ENCODE measurements around the gene CHAF1B. TPM values are rescaled to one million over a fixed set of nuclear protein-coding genes. Genes with fewer than 3 reads are reported as not detected.
"Not testable (repeated sequence)": the region's sequence is repeated elsewhere in the genome, so short reads cannot be mapped to it uniquely, and the experiment has no call there.

The CHAF1B gene
- 3.6 TPM for polyA plus RNA-seq
- long read RNA-seq, donor 1: 0 reads
- long read RNA-seq, donor 2, full-length matches to known transcripts: 2 of 2 reads
- long read RNA-seq, donor 2, partial matches to known transcripts: 0 of 2 reads
- long read RNA-seq, donor 2, other reads (novel, unspliced or antisense): 0 of 2 reads
- long read RNA-seq, donor 3, full-length matches to known transcripts: 1 of 1 reads
- long read RNA-seq, donor 3, partial matches to known transcripts: 0 of 1 reads
- long read RNA-seq, donor 3, other reads (novel, unspliced or antisense): 0 of 1 reads
- long read RNA-seq, donor 4: 0 reads
- long read RNA-seq, donor 5: 0 reads
- long read RNA-seq, donor 6: 0 reads
- long read RNA-seq, donor 7: 0 reads
- long read RNA-seq, donor 8, full-length matches to known transcripts: 1 of 1 reads
- long read RNA-seq, donor 8, partial matches to known transcripts: 0 of 1 reads
- long read RNA-seq, donor 8, other reads (novel, unspliced or antisense): 0 of 1 reads
- long read RNA-seq, donor 9: 0 reads
- long read RNA-seq, donor 10, full-length matches to known transcripts: 1 of 1 reads
- long read RNA-seq, donor 10, partial matches to known transcripts: 0 of 1 reads
- long read RNA-seq, donor 10, other reads (novel, unspliced or antisense): 0 of 1 reads
- long read RNA-seq, donor 11, full-length matches to known transcripts: 2 of 2 reads
- long read RNA-seq, donor 11, partial matches to known transcripts: 0 of 2 reads
- long read RNA-seq, donor 11, other reads (novel, unspliced or antisense): 0 of 2 reads

DNA sequence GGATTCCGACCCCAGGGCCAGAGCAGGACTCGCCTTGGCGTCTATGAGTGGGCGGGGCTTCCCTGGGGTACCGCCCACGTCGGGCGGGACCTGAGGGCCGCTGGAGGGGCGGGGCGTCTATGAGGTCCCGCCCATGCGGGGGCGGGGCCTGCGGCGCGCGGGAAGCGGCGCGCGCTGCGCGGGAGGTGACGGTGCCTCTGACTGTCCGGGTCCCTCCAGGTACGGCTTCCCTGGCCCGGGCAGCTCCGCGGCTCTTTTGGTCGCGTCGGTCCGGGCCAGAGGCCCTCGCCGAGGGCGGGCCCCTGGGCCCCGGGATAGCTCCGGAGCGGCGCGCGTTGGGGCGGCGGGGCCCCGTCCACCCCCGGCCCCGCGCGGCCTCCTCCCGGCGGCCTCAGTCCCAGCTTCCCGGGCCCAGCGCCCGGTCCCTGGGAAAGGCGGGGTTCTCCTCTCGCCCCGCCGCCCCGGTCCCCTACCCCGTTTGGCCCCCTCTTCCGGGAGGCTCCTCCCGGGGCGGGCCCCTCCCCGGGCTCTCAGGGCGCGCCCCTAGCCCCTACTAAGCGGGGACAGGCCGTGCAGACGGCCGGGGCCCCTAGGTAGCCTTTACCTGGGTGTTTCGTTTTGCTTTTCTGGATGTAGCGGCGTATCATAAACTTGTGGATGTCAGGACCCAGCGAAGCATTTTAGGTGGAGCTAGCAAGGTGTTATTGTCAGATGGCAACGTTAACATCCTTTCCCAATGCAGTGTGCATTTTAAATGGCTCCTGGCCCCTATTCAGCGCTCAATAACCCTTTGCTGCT is at the start of gene CHAF1B:
Gene CHAF1B (plus strand): TSS at position 160 of the 798 bp plus-strand sequence. CDS start 745 bp downstream, outside the sequence.
- H3K36me3 ChIP-seq (ENCODE audit: control insufficient read depth, insufficient read depth, low read length): no peaks in the 10 kb centered on the region
- H3K4me1 ChIP-seq (ENCODE audit: control insufficient read depth, insufficient read depth, low read length): peaks cover 6% of the 10 kb centered on the region
- no CpG with 5 or more reads among the region's 77 CpGs for WGBS (ENCODE audit: insufficient coverage, low lambda C conversion rate)
- H3K27me3 ChIP-seq (ENCODE audit: control insufficient read depth, insufficient read depth, low read length): no peaks in the 10 kb centered on the region
- no peak within 1 kb of the TSS for H3K27ac ChIP-seq (ENCODE audit: low read length)
- no peaks in the 10 kb centered on the region for H3K9me3 ChIP-seq (ENCODE audit: control insufficient read depth, low read depth, low read length)
- H3K4me3 ChIP-seq (ENCODE audit: low read length): peak within 1 kb of the TSS; percentile 55
- peak; percentile 76 to 78 for DNase-seq

DNA sequence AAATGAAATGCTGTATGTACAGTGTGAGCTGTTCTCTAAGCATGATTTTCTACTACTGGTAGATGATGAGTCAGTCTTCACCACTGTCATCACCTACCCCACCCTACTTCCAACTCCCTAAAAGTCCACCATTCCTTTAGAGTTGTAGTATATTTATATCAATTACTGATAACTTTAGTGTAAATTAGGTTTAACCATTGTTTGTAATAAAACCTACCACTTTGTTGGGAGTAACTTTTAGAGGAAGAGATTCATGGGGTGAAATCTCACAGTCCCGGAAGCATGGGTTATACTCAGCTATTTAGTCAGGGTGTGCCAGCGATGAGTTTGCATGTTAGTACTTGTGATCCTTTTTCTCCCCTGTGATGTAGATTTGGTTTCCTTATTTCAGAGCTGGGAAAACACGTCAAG is 48.1 kb upstream of the CHAF1B start:
- no CpG with 5 or more reads among the region's 3 CpGs for WGBS (ENCODE audit: insufficient coverage, low lambda C conversion rate)
- Histone ChIP-seq H3K9me3 (ENCODE audit: control insufficient read depth, low read depth, low read length) (no peaks in the 10 kb centered on the region), H3K36me3 (ENCODE audit: control insufficient read depth, insufficient read depth, low read length) (peaks cover 52% of the 10 kb centered on the region), H3K27ac (ENCODE audit: low read length) (no peak overlapping the region), H3K4me1 (ENCODE audit: control insufficient read depth, insufficient read depth, low read length) (no peaks in the 10 kb centered on the region), H3K4me3 (ENCODE audit: low read length) (no peak overlapping the region), H3K27me3 (ENCODE audit: control insufficient read depth, insufficient read depth, low read length) (no peaks in the 10 kb centered on the region)
- DNase-seq: no peak

GRCh38 chr21:36338975-36339374 is 46.2 kb upstream of the CHAF1B start:
- peaks cover 63% of the 10 kb centered on the region for H3K36me3 ChIP-seq (ENCODE audit: control insufficient read depth, insufficient read depth, low read length)

DNA sequence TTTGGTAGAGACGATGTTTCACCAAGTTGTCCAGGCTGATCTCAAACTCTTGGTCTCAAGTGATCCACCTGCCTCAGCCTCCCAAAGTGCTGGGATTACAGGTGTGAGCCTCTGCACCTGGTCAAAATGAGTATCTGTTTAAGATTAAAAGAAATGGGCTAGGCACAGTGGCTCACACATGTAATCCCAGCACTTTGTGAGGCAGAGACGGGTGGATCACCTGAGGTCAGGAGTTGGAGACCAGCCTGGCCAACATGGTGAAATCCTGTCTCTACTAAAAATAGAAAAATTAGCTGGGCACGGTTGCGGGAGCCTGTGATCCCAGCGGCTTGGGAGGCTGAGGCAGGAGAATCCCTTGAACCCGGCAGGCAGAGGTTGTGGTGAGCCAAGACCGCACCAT is 42.6 kb upstream of the CHAF1B start:
- not testable (repeated sequence) for DNase-seq; H3K4me1 ChIP-seq (ENCODE audit: control insufficient read depth, insufficient read depth, low read length); H3K27ac ChIP-seq (ENCODE audit: low read length); H3K4me3 ChIP-seq (ENCODE audit: low read length); H3K9me3 ChIP-seq (ENCODE audit: control insufficient read depth, low read depth, low read length); H3K27me3 ChIP-seq (ENCODE audit: control insufficient read depth, insufficient read depth, low read length)
- WGBS (ENCODE audit: insufficient coverage, low lambda C conversion rate): 100% methylated on average over 6 of the region's 7 CpGs
- peaks cover 76% of the 10 kb centered on the region for H3K36me3 ChIP-seq (ENCODE audit: control insufficient read depth, insufficient read depth, low read length)

More at GRCh38 chr21:36338975-36339374, 46.2 kb upstream of the CHAF1B start:
- 100% methylated on average over 1 of the region's 10 CpGs for WGBS (ENCODE audit: insufficient coverage, low lambda C conversion rate)
- Histone ChIP-seq H3K4me1 (ENCODE audit: control insufficient read depth, insufficient read depth, low read length) (no peaks in the 10 kb centered on the region), H3K4me3 (ENCODE audit: low read length) (no peak overlapping the region), H3K9me3 (ENCODE audit: control insufficient read depth, low read depth, low read length) (no peaks in the 10 kb centered on the region), H3K27me3 (ENCODE audit: control insufficient read depth, insufficient read depth, low read length) (no peaks in the 10 kb centered on the region), H3K27ac (ENCODE audit: low read length) (no peak overlapping the region)
- no peak for DNase-seq

- no CpG with 5 or more reads among the region's 1 CpG for WGBS (ENCODE audit: insufficient coverage, low lambda C conversion rate)
- no peak overlapping the region for H3K27ac ChIP-seq (ENCODE audit: low read length)
These were observed 40.3 kb upstream of the CHAF1B start for GRCh38 chr21:36344931-36345330.

GRCh38 chr21:36347278-36347961 is 37.8 kb upstream of the CHAF1B start:
- Histone ChIP-seq H3K4me1 (ENCODE audit: control insufficient read depth, insufficient read depth, low read length) (no peaks in the 10 kb centered on the region), H3K9me3 (ENCODE audit: control insufficient read depth, low read depth, low read length) (no peaks in the 10 kb centered on the region), H3K27ac (ENCODE audit: low read length) (no peak overlapping the region), H3K27me3 (ENCODE audit: control insufficient read depth, insufficient read depth, low read length) (no peaks in the 10 kb centered on the region), H3K36me3 (ENCODE audit: control insufficient read depth, insufficient read depth, low read length) (peaks cover 72% of the 10 kb centered on the region), H3K4me3 (ENCODE audit: low read length) (no peak overlapping the region)
- 50% methylated on average over 1 of the region's 3 CpGs for WGBS (ENCODE audit: insufficient coverage, low lambda C conversion rate)
- DNase-seq: no peak

More at GRCh38 chr21:36344931-36345330, 40.3 kb upstream of the CHAF1B start:
- Histone ChIP-seq H3K27me3 (ENCODE audit: control insufficient read depth, insufficient read depth, low read length) (no peaks in the 10 kb centered on the region), H3K4me3 (ENCODE audit: low read length) (no peak overlapping the region), H3K36me3 (ENCODE audit: control insufficient read depth, insufficient read depth, low read length) (peaks cover 73% of the 10 kb centered on the region), H3K4me1 (ENCODE audit: control insufficient read depth, insufficient read depth, low read length) (no peaks in the 10 kb centered on the region), H3K9me3 (ENCODE audit: control insufficient read depth, low read depth, low read length) (no peaks in the 10 kb centered on the region)
- DNase-seq: no peak

- H3K9me3 ChIP-seq (ENCODE audit: control insufficient read depth, low read depth, low read length): no peaks in the 10 kb centered on the region
- H3K36me3 ChIP-seq (ENCODE audit: control insufficient read depth, insufficient read depth, low read length): peaks cover 72% of the 10 kb centered on the region
- no peak overlapping the region for H3K27ac ChIP-seq (ENCODE audit: low read length)
- H3K4me3 ChIP-seq (ENCODE audit: low read length): no peak overlapping the region
- no peak for DNase-seq
- no peaks in the 10 kb centered on the region for H3K27me3 ChIP-seq (ENCODE audit: control insufficient read depth, insufficient read depth, low read length)
- no peaks in the 10 kb centered on the region for H3K4me1 ChIP-seq (ENCODE audit: control insufficient read depth, insufficient read depth, low read length)
- WGBS (ENCODE audit: insufficient coverage, low lambda C conversion rate): 94% methylated on average over 2 of the region's 2 CpGs
These were observed 37.2 kb upstream of the CHAF1B start for GRCh38 chr21:36347962-36348328.

DNA sequence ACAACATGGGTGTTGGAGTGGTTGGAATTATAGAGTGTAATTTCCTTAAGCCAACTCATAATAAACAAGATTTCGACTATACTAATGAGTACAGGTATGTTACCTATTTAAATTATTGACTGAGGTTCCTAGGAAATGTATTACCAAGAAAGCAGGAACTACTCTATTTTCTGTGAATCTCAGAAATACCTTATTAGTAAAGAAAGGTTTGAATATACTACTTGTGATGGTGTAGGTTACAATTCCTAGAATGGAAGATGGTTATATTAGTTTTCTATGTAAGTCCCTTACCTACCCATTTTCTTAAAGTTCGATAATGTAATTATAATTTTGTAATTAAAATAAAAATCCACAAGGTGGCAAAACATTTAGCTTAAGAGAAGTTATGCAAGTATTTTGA is 35.9 kb upstream of the CHAF1B start:
- DNase-seq: no peak
- Histone ChIP-seq H3K27ac (ENCODE audit: low read length) (no peak overlapping the region), H3K9me3 (ENCODE audit: control insufficient read depth, low read depth, low read length) (no peaks in the 10 kb centered on the region), H3K36me3 (ENCODE audit: control insufficient read depth, insufficient read depth, low read length) (peaks cover 67% of the 10 kb centered on the region), H3K4me1 (ENCODE audit: control insufficient read depth, insufficient read depth, low read length) (no peaks in the 10 kb centered on the region), H3K4me3 (ENCODE audit: low read length) (no peak overlapping the region), H3K27me3 (ENCODE audit: control insufficient read depth, insufficient read depth, low read length) (no peaks in the 10 kb centered on the region)
- no CpG with 5 or more reads among the region's 2 CpGs for WGBS (ENCODE audit: insufficient coverage, low lambda C conversion rate)

- H3K4me3 ChIP-seq (ENCODE audit: low read length): no peak overlapping the region
- H3K27me3 ChIP-seq (ENCODE audit: control insufficient read depth, insufficient read depth, low read length): no peaks in the 10 kb centered on the region
- no peaks in the 10 kb centered on the region for H3K4me1 ChIP-seq (ENCODE audit: control insufficient read depth, insufficient read depth, low read length)
- no peaks in the 10 kb centered on the region for H3K9me3 ChIP-seq (ENCODE audit: control insufficient read depth, low read depth, low read length)
- no peak for DNase-seq
- 94% methylated on average over 5 of the region's 11 CpGs for WGBS (ENCODE audit: insufficient coverage, low lambda C conversion rate)
- no peak overlapping the region for H3K27ac ChIP-seq (ENCODE audit: low read length)
- H3K36me3 ChIP-seq (ENCODE audit: control insufficient read depth, insufficient read depth, low read length): peaks cover 65% of the 10 kb centered on the region
These were observed 34.8 kb upstream of the CHAF1B start for GRCh38 chr21:36350282-36350910.

Data from large intestine (tissue), 12 donors.